ENCODE measurements around the gene ZNF268.
A peak's percentile ranks its signal among the peaks of the same experiment; 100 is the strongest.

ZNF268 gene

DNA sequence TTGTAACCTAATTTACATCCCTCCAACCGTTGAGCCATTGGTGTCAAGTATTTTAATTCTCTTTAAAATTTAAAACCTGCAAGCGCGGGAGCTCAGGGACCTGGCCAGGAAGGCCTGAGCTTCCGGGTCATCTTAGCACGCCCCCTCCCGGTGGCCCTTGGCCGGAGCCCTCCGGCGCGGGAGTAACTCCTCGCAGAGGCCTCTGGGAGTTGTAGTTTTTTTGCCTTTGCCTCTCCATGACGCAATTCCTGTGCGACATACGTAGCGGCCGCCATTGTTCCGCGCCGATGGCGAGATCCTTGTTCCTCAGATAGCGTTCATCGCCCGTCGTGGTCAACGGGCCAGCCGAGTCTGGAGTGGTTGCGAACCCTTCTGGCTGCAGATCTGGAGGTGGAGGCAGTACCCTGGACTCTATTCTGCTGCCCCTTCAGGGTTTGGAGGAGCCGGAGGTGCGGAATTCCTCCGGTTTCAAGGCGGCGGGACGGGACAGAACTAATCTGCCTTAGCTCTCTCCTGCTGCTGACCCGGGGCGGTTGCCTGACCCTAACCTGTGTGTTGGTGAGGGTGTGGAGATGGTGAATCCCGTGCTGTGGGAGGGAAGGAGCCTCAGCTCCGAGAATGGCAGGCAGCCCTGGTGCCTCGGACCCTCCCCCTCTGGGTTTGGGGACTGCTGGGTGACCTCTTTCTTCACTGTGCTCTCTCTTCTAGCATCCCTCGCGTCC, at the start of gene ZNF268:
Gene ZNF268 (plus strand): TSS at position 258 of the 722 bp plus-strand sequence. CDS start 503 bp downstream, outside the sequence.
- peak; percentile 98 for DNase-seq (ENCODE audit: low spot score)

DNA sequence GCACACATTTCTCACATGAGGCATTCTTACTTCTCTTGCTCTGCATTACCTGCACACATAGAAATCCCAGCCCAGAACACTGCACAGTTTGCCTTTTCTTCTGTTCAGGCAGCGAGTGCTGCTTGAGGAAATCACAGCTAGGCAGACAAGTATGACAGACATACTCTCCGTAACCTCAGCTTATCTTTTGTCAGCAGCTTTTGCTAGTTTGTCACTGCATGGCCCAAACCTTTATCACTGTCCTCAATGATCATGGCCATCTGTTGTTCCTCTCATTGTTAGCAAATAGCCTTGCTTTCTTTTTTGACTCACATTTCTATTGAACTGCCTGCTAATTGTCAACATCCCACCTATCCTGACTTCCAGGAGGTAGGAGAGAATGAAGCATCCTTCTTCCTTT, 45.5 kb upstream of the ZNF268 start:
- DNase-seq (ENCODE audit: low spot score): no peak

DNA sequence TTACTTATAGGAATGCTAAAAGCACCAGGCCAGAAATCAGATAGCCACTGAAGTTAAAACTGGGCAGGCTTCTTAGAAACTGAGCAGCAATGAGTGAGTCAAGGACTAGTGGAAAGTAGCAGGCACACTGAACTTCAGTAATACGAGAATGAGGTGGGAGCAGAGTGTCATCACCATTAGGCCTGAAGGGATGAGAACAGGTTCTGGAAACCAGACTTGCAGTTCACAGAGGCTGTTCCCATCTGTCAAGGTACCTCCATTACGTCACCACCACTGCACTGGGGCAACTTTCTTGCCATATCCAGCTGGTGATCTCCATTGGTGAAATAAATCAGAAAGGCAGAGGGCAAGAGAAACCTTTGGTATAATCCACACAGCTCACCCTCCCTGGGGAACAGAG, 35.3 kb upstream of the ZNF268 start:
- no peak for DNase-seq (ENCODE audit: low spot score)

DNA sequence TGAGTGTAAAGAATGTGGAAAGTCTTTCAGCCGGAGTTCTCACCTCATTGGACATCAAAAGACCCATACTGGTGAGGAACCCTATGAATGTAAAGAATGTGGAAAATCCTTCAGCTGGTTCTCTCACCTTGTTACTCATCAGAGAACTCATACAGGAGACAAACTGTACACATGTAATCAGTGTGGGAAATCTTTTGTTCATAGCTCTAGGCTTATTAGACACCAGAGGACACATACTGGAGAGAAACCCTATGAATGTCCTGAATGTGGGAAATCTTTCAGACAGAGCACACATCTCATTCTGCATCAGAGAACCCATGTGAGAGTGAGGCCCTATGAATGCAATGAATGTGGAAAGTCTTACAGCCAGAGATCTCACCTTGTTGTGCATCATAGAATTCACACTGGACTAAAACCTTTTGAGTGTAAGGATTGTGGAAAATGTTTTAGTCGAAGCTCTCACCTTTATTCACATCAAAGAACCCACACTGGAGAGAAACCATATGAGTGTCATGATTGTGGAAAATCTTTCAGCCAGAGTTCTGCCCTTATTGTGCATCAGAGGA, 25.1 kb upstream of the ZNF268 start:
- no peak for DNase-seq (ENCODE audit: low spot score)

DNA sequence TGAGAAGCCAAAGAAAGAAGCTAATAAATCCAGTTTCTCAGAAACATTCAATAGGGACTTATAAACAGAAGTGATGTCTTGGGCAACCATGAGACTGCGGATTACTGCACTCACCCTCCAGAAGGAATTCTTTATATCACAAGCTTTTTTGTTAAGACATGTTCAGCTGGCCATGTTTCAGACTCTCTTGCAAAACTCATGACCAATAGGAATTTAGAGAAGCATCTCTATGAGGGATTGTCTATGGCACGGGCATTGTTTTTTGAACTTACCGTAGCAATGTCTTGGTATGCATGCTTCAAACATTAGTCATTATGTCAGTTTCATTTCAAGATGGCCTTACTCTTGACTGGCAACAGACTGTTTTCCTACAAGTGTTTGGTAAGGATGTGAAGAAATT, 15.5 kb upstream of the ZNF268 start:
- no peak for DNase-seq (ENCODE audit: low spot score)

DNA sequence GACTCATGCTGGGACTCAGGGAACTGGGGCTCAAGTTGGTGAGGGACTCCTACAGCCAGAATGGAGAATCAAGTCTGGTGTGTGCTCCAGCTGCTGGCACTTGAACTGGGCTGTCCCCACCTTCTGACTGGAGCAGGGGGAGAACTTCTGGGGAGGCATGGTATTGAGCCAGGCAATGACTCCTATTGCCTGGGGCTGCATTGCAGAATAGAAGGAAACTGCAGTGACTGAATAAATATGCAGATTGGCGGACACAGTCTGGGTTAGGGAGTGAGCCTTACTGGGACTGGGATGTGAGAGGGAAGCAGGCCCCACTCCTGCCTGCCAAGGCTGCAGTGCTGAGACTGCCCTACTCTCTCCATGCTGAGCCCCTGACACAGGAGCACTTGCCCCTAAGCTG, 8.8 kb upstream of the ZNF268 start:
- DNase-seq (ENCODE audit: low spot score): no peak

DNA sequence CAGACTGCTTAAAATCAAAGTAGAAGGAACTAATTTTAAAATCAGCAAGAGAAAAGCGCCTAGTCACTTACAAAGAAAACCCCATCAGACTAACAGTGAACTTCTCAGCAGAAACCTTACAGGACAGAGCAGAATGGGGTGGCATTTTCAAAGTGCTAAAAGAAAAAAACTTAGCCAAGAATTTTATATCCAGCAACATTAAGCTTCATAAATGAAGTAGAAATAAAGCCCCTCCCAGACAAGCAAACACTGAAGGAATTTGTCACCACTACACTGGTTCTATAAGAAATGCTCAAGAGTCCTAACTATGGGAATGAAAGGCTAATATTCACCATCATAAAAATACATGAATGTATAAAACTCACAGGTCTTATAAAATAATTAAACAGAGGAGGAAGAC, 6.4 kb upstream of the ZNF268 start:
- DNase-seq (ENCODE audit: low spot score): no peak

DNA sequence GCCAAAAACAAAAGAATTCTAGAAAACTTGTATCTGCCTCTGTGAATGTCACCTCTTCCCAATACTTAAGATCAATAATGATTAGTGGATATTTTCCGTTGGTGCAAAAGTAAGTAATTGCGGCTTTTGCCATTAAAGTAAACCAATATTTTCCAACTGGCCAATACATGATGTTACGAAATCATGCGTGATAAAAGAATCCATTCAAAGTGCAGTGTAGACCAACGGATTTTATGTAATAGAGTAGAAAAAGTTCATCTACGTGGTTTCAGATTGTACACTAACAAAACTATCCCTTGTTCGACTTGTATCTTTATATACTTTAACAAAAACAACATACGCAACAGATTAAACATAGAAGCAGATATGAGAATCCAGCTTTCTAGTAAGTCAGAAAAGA, 626 bp upstream of the ZNF268 start:
- no peak for DNase-seq (ENCODE audit: low spot score)

DNA sequence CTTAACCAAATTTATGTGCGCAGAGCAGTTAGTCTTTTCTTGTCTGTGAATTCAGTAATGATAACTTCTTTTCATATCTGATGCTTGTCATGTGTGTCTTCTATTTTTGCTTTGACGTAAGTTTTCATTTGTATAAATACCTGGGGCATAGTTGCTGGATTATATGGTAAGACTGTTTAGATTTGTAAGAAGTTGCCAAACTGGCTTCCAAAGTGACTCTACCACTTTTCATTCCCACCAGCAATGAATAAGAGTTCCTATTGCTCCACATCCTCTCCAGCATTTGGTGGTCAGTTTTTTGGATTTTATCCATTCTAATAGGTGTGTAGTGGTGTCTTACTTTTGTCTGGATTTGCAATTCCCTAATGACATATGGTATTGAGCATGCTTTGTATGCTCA, 8.9 kb downstream of the ZNF268 start:
- no peak for DNase-seq (ENCODE audit: low spot score)

DNA sequence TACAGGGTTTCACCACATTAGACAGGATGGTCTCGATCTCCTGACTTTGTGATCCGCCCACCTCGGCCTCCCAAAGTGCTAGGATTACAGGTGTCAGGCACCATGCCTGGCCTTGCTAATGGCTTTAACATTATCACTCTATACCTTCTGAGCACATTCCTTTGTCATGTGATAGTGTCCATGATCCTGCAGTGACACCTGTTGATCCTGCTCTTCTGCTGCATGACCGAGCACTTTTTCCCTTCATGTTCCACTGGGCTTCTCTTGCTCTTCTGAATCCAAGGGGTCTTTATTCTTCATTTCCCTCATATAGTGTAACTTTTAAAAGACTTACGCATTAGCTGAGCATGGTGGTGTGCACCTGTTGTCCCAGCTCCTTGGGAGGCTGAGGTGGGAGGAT, 11.6 kb downstream of the ZNF268 start:
- no peak for DNase-seq (ENCODE audit: low spot score)

DNA sequence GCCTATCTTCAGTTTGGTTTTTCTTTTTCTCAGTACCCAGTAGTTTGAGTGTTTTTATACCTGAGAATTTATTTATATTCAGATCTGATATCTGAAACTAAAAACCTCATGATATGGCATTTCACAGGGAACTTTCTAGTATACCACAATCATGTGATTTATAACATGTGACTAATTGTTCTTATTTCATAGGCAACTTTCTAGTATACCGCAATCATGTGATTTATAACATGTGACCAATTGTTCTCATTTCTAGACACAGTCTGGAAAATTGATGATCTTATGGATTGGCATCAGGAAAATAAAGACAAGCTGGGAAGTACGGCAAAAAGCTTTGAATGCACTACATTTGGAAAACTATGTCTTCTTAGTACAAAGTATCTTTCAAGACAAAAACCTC, 20.6 kb downstream of the ZNF268 start:
- no peak for DNase-seq (ENCODE audit: low spot score)

DNA sequence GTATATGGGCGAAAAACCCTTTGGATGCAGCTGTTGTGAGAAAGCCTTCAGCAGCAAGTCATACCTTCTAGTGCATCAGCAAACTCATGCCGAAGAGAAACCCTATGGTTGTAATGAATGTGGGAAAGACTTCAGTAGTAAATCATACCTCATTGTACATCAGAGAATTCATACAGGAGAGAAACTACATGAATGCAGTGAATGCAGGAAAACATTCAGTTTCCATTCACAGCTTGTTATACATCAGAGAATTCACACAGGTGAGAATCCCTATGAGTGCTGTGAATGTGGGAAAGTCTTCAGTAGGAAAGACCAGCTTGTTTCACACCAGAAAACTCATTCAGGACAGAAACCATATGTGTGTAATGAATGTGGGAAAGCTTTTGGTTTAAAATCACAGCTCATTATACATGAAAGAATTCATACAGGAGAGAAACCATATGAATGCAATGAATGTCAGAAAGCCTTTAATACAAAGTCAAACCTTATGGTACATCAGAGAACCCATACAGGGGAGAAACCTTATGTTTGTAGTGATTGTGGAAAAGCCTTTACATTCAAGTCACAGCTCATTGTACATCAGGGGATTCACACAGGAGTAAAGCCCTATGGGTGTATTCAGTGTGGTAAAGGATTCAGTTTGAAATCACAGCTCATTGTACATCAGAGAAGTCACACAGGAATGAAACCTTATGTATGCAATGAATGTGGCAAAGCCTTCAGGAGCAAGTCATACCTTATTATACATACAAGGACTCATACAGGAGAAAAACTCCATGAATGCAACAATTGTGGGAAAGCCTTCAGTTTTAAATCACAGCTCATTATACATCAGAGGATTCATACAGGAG, 21.4 kb downstream of the ZNF268 start:
- DNase-seq (ENCODE audit: low spot score): no peak

DNA sequence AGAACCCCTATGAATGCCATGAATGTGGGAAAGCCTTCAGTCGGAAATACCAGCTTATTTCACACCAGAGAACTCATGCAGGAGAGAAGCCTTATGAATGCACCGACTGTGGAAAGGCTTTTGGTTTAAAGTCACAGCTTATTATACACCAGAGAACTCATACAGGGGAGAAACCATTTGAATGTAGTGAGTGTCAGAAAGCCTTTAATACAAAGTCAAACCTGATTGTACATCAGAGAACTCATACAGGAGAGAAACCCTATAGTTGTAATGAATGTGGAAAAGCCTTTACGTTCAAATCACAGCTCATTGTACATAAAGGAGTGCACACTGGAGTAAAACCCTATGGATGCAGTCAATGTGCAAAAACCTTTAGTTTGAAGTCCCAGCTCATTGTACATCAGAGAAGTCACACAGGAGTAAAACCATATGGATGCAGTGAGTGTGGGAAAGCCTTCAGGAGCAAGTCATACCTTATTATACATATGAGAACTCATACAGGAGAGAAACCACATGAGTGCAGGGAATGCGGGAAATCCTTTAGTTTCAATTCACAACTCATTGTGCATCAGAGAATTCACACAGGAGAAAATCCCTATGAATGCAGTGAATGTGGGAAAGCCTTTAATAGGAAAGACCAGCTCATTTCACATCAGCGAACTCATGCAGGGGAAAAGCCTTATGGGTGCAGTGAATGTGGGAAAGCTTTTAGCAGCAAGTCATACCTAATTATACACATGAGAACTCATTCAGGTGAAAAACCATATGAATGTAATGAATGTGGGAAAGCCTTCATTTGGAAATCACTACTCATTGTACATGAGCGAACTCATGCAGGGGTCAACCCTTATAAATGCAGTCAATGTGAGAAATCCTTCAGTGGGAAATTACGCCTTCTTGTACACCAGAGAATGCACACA, 22.3 kb downstream of the ZNF268 start:
- DNase-seq (ENCODE audit: low spot score): no peak

DNA sequence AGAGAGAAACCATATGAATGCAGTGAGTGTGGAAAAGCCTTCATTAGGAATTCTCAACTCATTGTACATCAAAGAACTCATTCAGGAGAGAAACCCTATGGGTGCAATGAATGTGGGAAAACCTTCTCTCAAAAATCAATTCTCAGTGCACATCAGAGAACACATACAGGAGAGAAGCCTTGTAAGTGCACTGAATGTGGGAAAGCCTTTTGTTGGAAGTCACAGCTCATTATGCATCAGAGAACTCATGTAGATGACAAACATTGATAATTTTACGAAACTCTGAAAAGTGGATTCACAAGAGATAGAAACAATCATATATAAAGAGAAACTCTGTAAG, 22.9 kb downstream of the ZNF268 start:
- DNase-seq (ENCODE audit: low spot score): no peak

DNA sequence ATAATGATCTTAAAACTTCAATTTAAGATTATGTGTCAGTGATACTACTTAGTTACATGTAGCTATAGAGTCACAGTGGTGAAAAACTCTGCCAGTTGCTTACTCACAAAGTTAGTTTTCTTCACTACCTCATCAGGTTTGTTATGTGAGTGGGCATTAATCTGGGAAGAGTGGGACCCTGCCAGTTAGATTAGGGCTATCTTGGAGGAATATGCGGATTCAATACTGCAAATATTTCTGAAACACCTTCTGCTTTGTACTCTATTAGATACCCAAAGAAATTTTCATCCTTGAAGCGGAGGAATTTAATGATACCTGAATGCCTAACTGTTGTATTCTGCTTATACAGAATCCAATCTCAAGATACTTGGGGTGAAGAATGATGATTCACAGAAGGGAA, 25.1 kb downstream of the ZNF268 start:
- DNase-seq (ENCODE audit: low spot score): no peak

DNA sequence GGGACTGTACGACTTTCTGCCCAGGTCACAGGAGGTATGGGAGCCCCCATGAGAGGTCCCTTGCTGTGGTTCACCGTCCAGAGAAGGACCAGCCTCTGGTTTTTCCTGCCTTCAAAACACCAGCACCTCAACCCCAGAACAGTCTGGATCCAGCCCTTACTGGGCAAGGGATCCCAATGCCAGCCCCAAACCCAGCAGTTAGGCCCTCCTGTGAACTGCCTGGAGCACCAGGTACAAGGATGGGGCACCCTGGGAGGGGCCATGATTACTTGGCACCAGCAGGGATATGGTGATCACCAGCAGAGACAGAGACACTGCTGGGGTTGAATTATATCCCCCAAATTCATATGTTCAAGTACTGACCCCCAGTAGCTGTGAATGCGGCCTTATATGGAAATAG, 34.4 kb downstream of the ZNF268 start:
- DNase-seq (ENCODE audit: low spot score): no peak

DNA sequence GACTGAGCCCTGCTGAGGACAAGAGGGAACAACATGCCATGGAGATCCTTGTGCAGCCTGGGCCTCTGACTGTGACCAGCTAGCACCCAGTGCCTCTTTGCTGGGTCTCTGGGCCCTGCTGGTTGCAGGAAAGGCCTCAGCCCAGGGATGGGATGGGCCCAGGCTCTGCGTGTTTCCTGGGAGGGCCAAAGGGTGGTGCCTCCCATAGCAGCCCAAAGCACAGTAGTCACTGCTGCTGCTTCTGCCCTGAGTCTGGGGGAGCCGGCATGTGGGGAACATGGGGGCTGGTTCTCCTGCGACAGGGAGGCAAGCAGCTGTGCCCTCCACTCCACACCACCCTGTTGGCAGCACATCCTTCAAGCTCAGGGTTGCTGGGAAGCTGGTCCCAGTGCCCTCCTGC, 35.9 kb downstream of the ZNF268 start:
- no peak for DNase-seq (ENCODE audit: low spot score)

DNA sequence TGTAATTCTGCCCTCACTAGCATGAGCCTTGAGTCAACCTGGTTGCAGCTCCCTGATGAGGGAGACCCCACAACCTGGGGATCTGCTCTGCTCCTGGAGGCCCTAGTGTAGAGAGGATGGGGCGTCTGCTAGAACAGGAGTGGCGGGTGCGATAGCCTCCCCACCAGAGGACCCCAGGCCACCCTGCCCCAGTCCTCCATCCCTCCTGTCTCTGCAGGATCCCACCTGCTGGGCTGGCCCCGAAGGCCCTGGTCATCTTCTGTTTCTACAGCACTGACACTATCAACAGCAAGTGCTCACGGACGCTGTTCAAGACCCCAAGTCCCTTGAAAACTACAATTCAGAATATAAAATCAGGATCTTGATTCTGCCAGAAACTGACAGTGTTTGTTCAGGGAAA, 39.2 kb downstream of the ZNF268 start:
- no peak for DNase-seq (ENCODE audit: low spot score)

DNA sequence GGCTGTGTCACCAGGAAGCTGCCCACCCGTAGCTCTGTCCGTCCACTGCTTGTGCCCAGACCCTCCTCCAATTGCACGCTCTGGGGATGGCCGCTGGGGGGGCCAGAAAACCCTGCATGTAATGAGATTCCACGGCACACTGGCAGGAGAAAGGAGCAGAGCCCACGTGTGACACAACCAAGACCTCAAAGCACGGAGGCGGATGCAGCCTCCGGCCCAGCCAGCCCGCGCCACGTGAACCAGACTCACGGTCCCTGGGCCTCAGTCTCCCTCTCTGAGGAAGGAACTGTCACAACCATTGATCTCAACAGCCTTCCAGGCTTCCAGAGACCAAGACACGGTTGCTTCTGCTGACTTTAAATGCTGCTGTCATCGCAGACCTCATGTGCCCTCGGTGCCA, 39.9 kb downstream of the ZNF268 start:
- DNase-seq (ENCODE audit: low spot score): no peak

DNA sequence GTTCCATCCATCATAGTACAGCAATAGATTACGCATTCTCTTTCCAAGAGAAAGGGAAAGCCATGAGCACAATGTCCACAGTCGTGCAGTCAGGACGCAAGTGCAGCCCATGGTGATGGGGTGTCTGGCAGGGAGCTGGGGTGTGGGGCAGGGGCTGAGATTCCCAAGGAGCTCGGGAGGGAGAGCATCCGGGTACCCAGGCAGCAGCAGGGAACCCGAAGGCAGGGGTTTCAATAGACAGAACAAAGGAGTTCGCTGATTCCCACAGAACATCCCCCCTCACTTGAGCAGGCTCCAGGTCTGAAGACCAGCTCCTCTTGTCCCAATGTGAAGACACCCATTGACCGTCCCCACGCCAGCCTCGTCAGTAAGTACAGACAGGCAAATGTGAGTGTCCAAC, 40.9 kb downstream of the ZNF268 start:
- DNase-seq (ENCODE audit: low spot score): no peak

DNA sequence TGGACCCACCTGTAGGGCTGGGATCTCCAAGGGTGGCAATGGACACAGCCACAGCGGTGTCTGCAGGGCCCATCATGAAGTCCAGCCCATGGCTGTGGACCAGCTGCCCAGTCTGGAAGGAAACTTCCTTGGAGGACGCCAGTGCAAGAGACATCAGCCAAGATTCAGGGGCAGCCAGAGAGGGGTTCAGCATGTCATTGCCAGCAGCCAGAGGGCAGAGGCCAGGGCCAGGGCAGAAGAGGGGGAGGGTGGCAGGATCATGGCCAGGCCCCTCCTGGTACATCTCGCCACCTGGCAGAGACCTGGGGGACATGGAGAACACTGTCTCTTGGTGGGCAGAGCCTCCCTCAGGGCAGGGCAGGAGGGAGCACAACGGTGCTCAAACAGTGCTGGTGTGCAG, 44.2 kb downstream of the ZNF268 start:
- DNase-seq (ENCODE audit: low spot score): no peak

DNA sequence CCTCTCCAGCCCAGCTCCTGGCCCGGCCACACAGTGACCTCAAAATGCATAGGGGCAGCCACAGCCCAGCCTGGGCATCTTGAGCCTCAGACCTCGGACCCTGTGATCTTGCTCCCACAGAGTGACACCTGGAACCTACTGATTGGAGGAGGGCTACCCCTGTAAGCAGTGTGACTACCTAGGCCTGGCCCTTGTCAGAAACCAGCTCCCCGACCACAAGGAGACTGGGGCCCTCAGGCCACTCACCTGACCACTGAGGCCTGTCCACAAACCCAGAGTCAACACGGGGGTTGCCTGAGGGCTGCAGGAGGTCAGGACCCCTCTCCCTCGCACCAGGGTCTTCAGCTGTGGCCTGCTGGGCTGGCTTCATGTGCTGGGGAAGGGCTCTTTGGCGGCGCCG, 45.4 kb downstream of the ZNF268 start:
- no peak for DNase-seq (ENCODE audit: low spot score)
